Measurements from ENCODE around the gene ADA. TPM values are rescaled to one million over a fixed set of nuclear protein-coding genes. Genes with fewer than 3 reads are reported as not detected.
"Not testable (repeated sequence)": the region's sequence is repeated elsewhere in the genome, so short reads cannot be mapped to it uniquely, and the experiment has no call there.

The ADA gene
- total RNA-seq, 1 donor from 2014 or later = 72.3 TPM

- intact Hi-C loops (cut with micrococcal nuclease) = no loop called here
- Mint-ChIP-seq H3K4me3 (no peak overlapping the region), H3K4me1 (peaks cover 15% of the 10 kb centered on the region), H3K27ac (no peak overlapping the region), H3K27me3 (no peaks in the 10 kb centered on the region), H3K36me3 (ENCODE audit: low read depth) (peaks cover 5% of the 10 kb centered on the region), H3K9me3 (peaks cover 3% of the 10 kb centered on the region)
- ChIA-PET CTCF (no interaction called here), POLR2A (no interaction called here)
- TF ChIP-seq, protein P1, sequence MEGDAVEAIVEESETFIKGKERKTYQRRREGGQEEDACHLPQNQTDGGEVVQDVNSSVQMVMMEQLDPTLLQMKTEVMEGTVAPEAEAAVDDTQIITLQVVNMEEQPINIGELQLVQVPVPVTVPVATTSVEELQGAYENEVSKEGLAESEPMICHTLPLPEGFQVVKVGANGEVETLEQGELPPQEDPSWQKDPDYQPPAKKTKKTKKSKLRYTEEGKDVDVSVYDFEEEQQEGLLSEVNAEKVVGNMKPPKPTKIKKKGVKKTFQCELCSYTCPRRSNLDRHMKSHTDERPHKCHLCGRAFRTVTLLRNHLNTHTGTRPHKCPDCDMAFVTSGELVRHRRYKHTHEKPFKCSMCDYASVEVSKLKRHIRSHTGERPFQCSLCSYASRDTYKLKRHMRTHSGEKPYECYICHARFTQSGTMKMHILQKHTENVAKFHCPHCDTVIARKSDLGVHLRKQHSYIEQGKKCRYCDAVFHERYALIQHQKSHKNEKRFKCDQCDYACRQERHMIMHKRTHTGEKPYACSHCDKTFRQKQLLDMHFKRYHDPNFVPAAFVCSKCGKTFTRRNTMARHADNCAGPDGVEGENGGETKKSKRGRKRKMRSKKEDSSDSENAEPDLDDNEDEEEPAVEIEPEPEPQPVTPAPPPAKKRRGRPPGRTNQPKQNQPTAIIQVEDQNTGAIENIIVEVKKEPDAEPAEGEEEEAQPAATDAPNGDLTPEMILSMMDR (IDR thresholded peaks at IDR 0.05) = no peak
- no peak for ATAC-seq (ENCODE audit: low read depth)
- no peak for DNase-seq
Observed at GRCh38 chr20:44656448-44656847, 4.9 kb upstream of the ADA start.

DNA sequence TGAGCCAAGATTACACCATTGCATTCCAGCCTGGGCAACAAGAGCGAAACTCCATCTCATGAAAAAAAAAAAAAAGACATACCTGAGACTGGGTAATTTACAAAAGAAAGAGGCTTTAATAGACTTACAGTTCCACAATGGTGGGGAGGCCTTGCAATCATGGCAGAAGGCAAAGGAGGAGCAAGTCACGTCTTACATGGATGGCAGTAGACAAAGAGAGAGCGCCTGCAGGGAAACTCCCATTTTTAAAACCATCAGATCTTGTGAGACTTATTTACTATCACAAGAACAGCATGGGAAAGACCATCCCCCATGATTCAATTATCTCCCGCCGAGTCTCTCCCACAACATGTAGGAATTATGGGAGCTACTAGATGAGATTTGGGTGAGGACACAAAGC, 2.7 kb upstream of the ADA start:
- H3K9me3 Mint-ChIP-seq; ATAC-seq (ENCODE audit: low read depth); H3K27ac Mint-ChIP-seq; POLR2A ChIA-PET; H3K27me3 Mint-ChIP-seq; DNase-seq; intact Hi-C loops (cut with micrococcal nuclease); H3K4me3 Mint-ChIP-seq; CTCF ChIA-PET; H3K36me3 Mint-ChIP-seq (ENCODE audit: low read depth): not testable (repeated sequence)
- peaks cover 29% of the 10 kb centered on the region for H3K4me1 Mint-ChIP-seq

- ChIA-PET CTCF (no interaction called here), POLR2A (interaction anchor here (1.9 kb wide), 1 partner anchor 35 kb away, joined by 5 read pairs; no protein-coding TSS in a partner anchor)
- DNase-seq (no peak), ATAC-seq (ENCODE audit: low read depth) (no peak)
- no peaks in the 10 kb centered on the region for H3K27me3 Mint-ChIP-seq
- intact Hi-C loops (cut with micrococcal nuclease) = no loop called here
- peak overlapping the region; percentile 66 for H3K4me3 Mint-ChIP-seq
- H3K36me3 Mint-ChIP-seq (ENCODE audit: low read depth) = peaks cover 9% of the 10 kb centered on the region
- H3K9me3 Mint-ChIP-seq = peaks cover 3% of the 10 kb centered on the region
- TF ChIP-seq, protein P1 (IDR thresholded peaks at IDR 0.05) = no peak
- peak overlapping the region; percentile 19 for H3K27ac Mint-ChIP-seq
- H3K4me1 Mint-ChIP-seq = peaks cover 36% of the 10 kb centered on the region
Observed at GRCh38 chr20:44653546-44653945, 2.0 kb upstream of the ADA start.

DNA sequence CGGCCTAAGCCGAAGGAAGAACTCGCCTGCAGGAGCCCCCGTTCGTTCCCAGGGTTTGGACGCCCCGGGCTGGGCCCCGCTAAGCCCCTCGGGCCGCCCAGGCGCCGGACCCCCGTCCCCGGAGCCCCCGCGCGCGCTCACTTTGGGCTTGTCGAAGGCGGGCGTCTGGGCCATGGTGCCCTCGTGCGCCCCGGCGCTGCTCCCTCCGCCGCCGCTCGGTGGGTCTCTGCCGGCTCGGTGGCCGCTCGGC, 140 bp downstream of the ADA start:
- ChIA-PET POLR2A (interaction anchor here (0.5 to 4.0 kb wide), 9 partner anchors 11 to 193 kb away, joined by 3 to 38 read pairs (median 4); partner anchors contain the start of gene PKIG), CTCF (no interaction called here)
- Mint-ChIP-seq H3K4me3 (peak overlapping the region; percentile 87), H3K27ac (peak overlapping the region; percentile 60), H3K36me3 (ENCODE audit: low read depth) (peaks cover 9% of the 10 kb centered on the region), H3K4me1 (peaks cover 58% of the 10 kb centered on the region), H3K9me3 (peaks cover 3% of the 10 kb centered on the region), H3K27me3 (no peaks in the 10 kb centered on the region)
- DNase-seq = no peak
- ATAC-seq (ENCODE audit: low read depth) = no peak
- intact Hi-C loops (cut with micrococcal nuclease) = loop anchor here (1.0 kb wide), 1 partner anchor 65 kb away; no protein-coding TSS in a partner anchor
- TF ChIP-seq, protein P1 (IDR thresholded peaks at IDR 0.05) = no peak

GRCh38 chr20:44650771-44651433, 597 bp downstream of the ADA start:
- Mint-ChIP-seq H3K27me3 (no peaks in the 10 kb centered on the region), H3K4me1 (peaks cover 63% of the 10 kb centered on the region), H3K4me3 (peak overlapping the region; percentile 87), H3K36me3 (ENCODE audit: low read depth) (peaks cover 9% of the 10 kb centered on the region), H3K9me3 (peaks cover 3% of the 10 kb centered on the region), H3K27ac (peak overlapping the region; percentile 60)
- TF ChIP-seq, protein P1 (IDR thresholded peaks at IDR 0.05) = no peak
- DNase-seq = peak; percentile 38
- POLR2A ChIA-PET = interaction anchor here (0.5 to 4.0 kb wide), 7 partner anchors 8 to 74 kb away, joined by 3 to 38 read pairs (median 4); partner anchors contain the start of gene PKIG
- CTCF ChIA-PET = interaction anchor here (0.9 kb wide), 1 partner anchor 34 kb away, joined by 5 read pairs; no protein-coding TSS in a partner anchor
- peak; percentile 22 for ATAC-seq (ENCODE audit: low read depth)
- intact Hi-C loops (cut with micrococcal nuclease) = loop anchor here (1.0 kb wide), 1 partner anchor 65 kb away; no protein-coding TSS in a partner anchor
